Endodermal cell (in vitro differentiated cells): Measurements from ENCODE around the gene SLC35F1. TPM values are rescaled to one million over a fixed set of nuclear protein-coding genes. Genes with fewer than 3 reads are reported as not detected.

Experiments used
- DNase-seq: peaks from one replicate; pipeline ENCODE4 v3.0.0-alpha.2; 2017
- H3K27ac ChIP-seq: 2 replicates; pipeline ENCODE4 v1.5.1; 2013; ENCODE audit warnings: mild to moderate bottlenecking, low read depth, low read length, moderate library complexity
- H3K27me3 ChIP-seq: 2 replicates; pipeline ENCODE4 v1.6.1; 2013; ENCODE audit warnings: mild to moderate bottlenecking, low read length, moderate library complexity; ENCODE audit not compliant: insufficient read depth, control insufficient read depth, poor library complexity, severe bottlenecking
- H3K36me3 ChIP-seq: 2 replicates; pipeline ENCODE4 v1.7.0; 2013; ENCODE audit warnings: mild to moderate bottlenecking, low read length, moderate library complexity; ENCODE audit not compliant: control insufficient read depth, insufficient read depth
- H3K4me1 ChIP-seq: one replicate; pipeline ENCODE4 v1.7.0; 2013; ENCODE audit warnings: low read length; ENCODE audit not compliant: control insufficient read depth, insufficient read depth
- H3K4me3 ChIP-seq: 2 replicates; pipeline ENCODE4 v1.5.1; 2013; ENCODE audit warnings: mild to moderate bottlenecking, low read length, moderate library complexity
- H3K9ac ChIP-seq: 2 replicates; pipeline ENCODE4 v1.6.1; 2013; ENCODE audit warnings: mild to moderate bottlenecking, low read length, moderate library complexity; ENCODE audit not compliant: poor library complexity, severe bottlenecking; ENCODE audit errors: extremely low read depth
- H3K9me3 ChIP-seq: 2 replicates; pipeline ENCODE4 v1.6.1; 2013; ENCODE audit warnings: mild to moderate bottlenecking, low read length, moderate library complexity; ENCODE audit not compliant: control insufficient read depth
- H3K27ac Mint-ChIP-seq: 2 replicates; pipeline ENCODE4 v1.8.0; 2020; ENCODE audit warnings: mixed read lengths
- H3K27me3 Mint-ChIP-seq: 2 replicates; pipeline ENCODE4 v1.8.0; 2021; ENCODE audit warnings: mild to moderate bottlenecking, mixed read lengths; ENCODE audit not compliant: insufficient read depth
- H3K36me3 Mint-ChIP-seq: 2 replicates; pipeline ENCODE4 v1.8.0; 2020; ENCODE audit warnings: low read depth, mixed read lengths
- H3K4me1 Mint-ChIP-seq: 2 replicates; pipeline ENCODE4 v1.8.0; 2020; ENCODE audit warnings: mixed read lengths
- H3K4me3 Mint-ChIP-seq: 2 replicates; pipeline ENCODE4 v1.8.0; 2020; ENCODE audit warnings: mild to moderate bottlenecking, moderate library complexity, mixed read lengths
- H3K9me3 Mint-ChIP-seq: 2 replicates; pipeline ENCODE4 v1.8.0; 2020; ENCODE audit warnings: mild to moderate bottlenecking, mixed read lengths
- WGBS, 2 experiments: methylation state at CpG; one replicate each; pipeline versions ENCODE4 v1.1.5 to v1.1.7; 2013; ENCODE audit warnings: missing lambda C conversion rate in 2 of 2, mixed read lengths in 1 of 2; ENCODE audit not compliant: insufficient coverage in 1 of 2, insufficient read length in 1 of 2; 5-methylcytosine and 5-hydroxymethylcytosine counted together
- total RNA-seq, 2 donors: library from RNA; stranded (reverse); fragmentation: NEBNext Ultra II Directional in 1 of 2; extraction: Animal tissue kit (Norgen Biotek cat#: 25700) in 1 of 2; gene quantifications; 2 replicates in 1 of 2; 3 replicates in 1 of 2; pipeline ENCODE4 v1.2.1, GENCODE V29; 2021
- TF ChIP-seq, protein P1 (sequence below): fragments of 200-600 bp; sonication (generic); conservative IDR thresholded peaks from 2 replicates; pipeline ENCODE4 v1.5.0; 2021; ENCODE audit warnings: antibody characterized with exemption, mild to moderate bottlenecking

The SLC35F1 gene
- total RNA-seq, 2 donors from 2014 or later: 6.7 to 12.8 TPM

DNA sequence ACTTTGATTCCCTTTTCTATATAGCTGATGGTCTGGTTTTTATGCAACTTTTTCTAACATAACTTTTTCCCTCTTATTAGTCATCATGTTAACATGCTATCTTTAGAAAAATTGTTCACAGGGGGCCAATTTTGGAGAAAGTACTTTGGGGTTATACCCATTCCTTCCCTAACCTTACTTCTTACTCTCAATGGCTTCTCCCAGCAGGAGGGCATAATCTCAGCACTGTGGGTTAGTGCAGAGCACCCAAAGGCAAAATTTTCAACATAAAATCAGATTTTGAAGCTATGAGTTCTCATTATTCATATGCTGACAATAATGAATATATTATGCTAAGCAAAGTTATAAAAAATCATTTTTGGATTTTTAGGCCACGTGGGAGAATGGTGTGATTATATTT lies 299.2 kb downstream of the SLC35F1 start:
- no peaks in the 10 kb centered on the region for H3K27me3 Mint-ChIP-seq
- no peaks in the 10 kb centered on the region for H3K9me3 Mint-ChIP-seq
- peaks cover 35% of the 10 kb centered on the region for H3K4me1 Mint-ChIP-seq
- H3K4me3 Mint-ChIP-seq: no peak overlapping the region
- no peak overlapping the region for H3K27ac Mint-ChIP-seq
- Histone ChIP-seq H3K27ac (no peak overlapping the region), H3K9ac (no peak overlapping the region), H3K4me1 (peaks cover 15% of the 10 kb centered on the region), H3K4me3 (no peak overlapping the region), H3K27me3 (no peaks in the 10 kb centered on the region), H3K9me3 (no peaks in the 10 kb centered on the region), H3K36me3 (no peaks in the 10 kb centered on the region)
- TF ChIP-seq, protein P1, sequence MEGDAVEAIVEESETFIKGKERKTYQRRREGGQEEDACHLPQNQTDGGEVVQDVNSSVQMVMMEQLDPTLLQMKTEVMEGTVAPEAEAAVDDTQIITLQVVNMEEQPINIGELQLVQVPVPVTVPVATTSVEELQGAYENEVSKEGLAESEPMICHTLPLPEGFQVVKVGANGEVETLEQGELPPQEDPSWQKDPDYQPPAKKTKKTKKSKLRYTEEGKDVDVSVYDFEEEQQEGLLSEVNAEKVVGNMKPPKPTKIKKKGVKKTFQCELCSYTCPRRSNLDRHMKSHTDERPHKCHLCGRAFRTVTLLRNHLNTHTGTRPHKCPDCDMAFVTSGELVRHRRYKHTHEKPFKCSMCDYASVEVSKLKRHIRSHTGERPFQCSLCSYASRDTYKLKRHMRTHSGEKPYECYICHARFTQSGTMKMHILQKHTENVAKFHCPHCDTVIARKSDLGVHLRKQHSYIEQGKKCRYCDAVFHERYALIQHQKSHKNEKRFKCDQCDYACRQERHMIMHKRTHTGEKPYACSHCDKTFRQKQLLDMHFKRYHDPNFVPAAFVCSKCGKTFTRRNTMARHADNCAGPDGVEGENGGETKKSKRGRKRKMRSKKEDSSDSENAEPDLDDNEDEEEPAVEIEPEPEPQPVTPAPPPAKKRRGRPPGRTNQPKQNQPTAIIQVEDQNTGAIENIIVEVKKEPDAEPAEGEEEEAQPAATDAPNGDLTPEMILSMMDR: no peak
- no peak for DNase-seq
- no CpG with 5 or more reads among the region's 1 CpG for WGBS, 2 experiments
- no peaks in the 10 kb centered on the region for H3K36me3 Mint-ChIP-seq

DNA sequence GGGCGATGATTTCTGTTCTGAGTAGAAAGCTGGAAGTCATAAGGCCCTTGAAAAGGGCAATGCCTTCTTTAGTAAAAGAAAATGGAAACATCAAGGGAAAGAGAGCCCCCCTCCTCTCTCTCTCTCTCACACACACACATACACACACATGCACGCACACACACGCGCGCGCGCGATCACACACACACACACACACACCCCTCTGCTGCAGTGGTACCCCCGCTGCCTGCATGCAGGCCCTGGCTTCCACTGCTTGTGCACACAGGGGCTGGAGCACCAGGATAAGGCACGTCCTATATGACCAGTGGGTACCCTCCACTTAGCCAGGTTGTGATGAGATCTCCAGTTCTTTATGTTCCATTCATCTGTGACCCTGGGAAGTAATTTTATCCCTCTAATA lies 300.9 kb downstream of the SLC35F1 start:
- Histone ChIP-seq H3K27me3 (no peaks in the 10 kb centered on the region), H3K36me3 (no peaks in the 10 kb centered on the region), H3K9ac (no peak overlapping the region), H3K4me3 (peak overlapping the region; percentile 25), H3K4me1 (peaks cover 15% of the 10 kb centered on the region), H3K27ac (no peak overlapping the region), H3K9me3 (no peaks in the 10 kb centered on the region)
- peak; percentile 48 for DNase-seq
- Mint-ChIP-seq H3K9me3 (no peaks in the 10 kb centered on the region), H3K4me1 (peaks cover 36% of the 10 kb centered on the region), H3K27me3 (no peaks in the 10 kb centered on the region), H3K27ac (peak overlapping the region; percentile 27), H3K36me3 (no peaks in the 10 kb centered on the region), H3K4me3 (no peak overlapping the region)
- 91 to 100% methylated on average over 1 to 10 of the region's 10 CpGs for WGBS, 2 experiments
- TF ChIP-seq, protein P1: no peak

- DNase-seq: no peak
- Mint-ChIP-seq H3K9me3 (no peaks in the 10 kb centered on the region), H3K27ac (no peak overlapping the region), H3K4me3 (no peak overlapping the region), H3K4me1 (peaks cover 42% of the 10 kb centered on the region), H3K27me3 (no peaks in the 10 kb centered on the region), H3K36me3 (no peaks in the 10 kb centered on the region)
- Histone ChIP-seq H3K9me3 (no peaks in the 10 kb centered on the region), H3K27me3 (no peaks in the 10 kb centered on the region), H3K9ac (no peak overlapping the region), H3K4me1 (peaks cover 15% of the 10 kb centered on the region), H3K36me3 (no peaks in the 10 kb centered on the region), H3K4me3 (no peak overlapping the region), H3K27ac (no peak overlapping the region)
- TF ChIP-seq, protein P1: no peak
- 90 to 96% methylated on average over 3 to 4 of the region's 4 CpGs for WGBS, 2 experiments
Observed at GRCh38 chr6:118212451-118213173, 305.5 kb downstream of the SLC35F1 start.
